ENCODE data around the gene CCDC57.

The CCDC57 gene

DNA sequence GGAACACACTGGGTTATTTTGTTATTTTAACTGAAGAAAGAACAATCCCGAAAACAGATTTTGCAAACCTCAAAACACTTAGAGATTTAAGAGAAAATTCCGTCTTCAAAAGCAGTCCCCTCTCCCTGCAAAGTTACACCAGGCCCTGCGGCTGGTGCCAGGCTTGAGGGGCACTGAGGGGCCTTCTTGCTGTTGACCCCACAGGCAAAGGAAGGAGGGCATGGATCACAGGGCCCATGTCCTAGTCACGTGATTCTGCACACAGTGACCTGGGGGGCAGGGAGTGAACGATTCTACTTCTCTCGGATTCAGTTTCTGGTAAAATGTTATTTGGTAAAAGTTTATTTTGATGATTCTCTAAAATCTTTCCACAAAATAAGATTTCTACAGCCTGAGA is 59.3 kb downstream of the CCDC57 start:
- H3K4me3 ChIP-seq (ENCODE audit: low read depth, low read length), result no peak overlapping the region
- TF ChIP-seq, protein P1, sequence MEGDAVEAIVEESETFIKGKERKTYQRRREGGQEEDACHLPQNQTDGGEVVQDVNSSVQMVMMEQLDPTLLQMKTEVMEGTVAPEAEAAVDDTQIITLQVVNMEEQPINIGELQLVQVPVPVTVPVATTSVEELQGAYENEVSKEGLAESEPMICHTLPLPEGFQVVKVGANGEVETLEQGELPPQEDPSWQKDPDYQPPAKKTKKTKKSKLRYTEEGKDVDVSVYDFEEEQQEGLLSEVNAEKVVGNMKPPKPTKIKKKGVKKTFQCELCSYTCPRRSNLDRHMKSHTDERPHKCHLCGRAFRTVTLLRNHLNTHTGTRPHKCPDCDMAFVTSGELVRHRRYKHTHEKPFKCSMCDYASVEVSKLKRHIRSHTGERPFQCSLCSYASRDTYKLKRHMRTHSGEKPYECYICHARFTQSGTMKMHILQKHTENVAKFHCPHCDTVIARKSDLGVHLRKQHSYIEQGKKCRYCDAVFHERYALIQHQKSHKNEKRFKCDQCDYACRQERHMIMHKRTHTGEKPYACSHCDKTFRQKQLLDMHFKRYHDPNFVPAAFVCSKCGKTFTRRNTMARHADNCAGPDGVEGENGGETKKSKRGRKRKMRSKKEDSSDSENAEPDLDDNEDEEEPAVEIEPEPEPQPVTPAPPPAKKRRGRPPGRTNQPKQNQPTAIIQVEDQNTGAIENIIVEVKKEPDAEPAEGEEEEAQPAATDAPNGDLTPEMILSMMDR (IDR thresholded peaks at IDR 0.05; ENCODE audit: low read depth, low read length), result no peak

DNA sequence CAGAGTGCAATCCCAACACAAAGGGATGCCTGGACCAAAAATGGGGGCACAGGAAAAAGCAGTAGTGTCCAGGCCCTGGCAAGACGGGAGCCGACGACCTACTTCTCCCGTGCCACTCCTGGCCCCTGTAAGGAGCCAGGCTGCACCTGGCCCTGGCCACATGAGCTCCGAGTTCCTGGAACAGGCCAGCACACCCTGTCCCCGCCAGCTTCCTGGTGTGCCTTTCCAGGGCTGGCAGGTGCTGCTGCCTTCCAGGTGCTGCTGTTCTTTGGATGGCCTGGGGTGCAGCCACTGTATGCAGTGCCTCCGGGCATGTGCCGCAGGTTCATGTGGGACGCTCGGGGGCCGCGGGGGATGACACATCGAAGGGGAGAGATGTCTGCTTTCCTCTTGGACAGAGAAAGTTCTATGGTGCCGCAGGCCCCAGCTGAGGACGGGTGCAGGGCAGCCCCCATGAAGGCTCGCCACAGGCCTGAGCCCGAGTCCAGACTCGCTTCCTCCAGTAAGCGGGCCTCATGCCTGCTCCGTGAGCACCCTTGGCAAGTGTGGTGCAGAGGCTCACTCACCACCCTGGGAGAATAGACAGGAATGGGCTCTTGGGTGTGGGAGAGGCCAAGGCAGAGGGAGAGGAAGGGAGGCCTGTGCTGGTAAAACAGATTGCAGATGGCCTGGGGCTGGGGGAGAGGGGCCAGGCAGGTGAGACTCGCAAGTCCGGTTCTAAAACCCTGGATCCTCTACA is 59.9 kb downstream of the CCDC57 start:
- no peak overlapping the region for H3K4me3 ChIP-seq (ENCODE audit: low read depth, low read length)
- TF ChIP-seq, protein P1 (IDR thresholded peaks at IDR 0.05; ENCODE audit: low read depth, low read length), result no peak

DNA sequence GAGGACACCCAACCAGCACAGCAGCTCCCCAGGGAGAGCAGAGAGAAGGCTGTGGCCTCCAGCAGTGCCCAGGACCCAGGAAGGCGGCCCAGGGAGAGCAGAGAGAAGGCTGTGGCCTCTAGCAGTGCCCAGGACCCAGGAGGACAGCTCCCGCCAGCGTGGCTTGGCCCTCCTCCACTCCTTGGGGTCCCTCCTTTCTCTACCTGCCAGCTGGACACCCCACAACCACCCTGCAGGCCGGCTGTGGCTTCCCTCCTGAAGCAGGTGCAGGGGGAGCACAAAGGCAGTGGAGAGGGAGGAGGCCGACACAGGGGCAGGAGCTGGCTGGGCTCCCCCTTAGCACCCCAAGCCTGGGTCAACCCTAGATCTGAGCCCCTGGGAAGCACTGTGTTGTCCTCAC is 60.5 kb downstream of the CCDC57 start:
- TF ChIP-seq, protein P1 (IDR thresholded peaks at IDR 0.05; ENCODE audit: low read depth, low read length), result no peak
- no peak overlapping the region for H3K4me3 ChIP-seq (ENCODE audit: low read depth, low read length)

DNA sequence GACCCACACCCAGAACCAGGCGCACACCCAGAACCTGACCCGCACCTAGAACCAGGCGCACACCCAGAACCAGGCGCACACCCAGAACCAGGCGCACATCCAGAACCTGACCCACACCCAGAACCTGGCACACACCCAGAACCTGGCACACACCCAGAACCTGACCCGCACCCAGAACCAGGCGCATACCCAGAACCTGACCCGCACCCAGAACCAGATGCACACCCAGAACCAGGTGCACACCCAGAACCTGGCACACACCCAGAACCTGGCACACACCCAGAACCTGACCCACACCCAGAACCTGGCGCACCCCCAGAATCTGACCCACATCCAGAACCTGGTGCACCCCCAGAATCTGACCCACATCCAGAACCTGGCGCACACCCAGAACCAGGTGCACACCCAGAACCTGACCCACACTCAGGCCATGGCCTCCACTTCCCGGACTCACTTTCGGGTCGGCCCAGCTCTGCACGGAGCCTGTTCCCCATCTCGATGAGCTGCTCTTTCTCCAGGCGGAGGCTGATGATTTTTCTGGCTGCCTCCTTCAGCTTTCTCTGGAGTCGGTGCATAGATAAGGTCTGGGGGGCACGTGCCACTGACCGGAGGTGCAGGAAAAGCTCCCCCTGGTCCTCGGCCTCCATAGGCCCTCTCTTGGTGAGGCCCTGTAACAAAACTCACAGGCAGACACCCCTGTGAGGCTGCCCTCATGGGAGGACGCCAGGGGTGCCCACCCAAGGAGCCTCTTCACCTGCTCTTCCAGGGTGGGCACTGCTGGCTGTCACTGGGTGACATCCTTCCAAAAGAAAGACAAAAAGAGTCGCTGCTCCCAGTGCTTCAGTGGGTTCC is 61.3 kb downstream of the CCDC57 start:
- H3K4me3 ChIP-seq (ENCODE audit: low read depth, low read length), result no peak overlapping the region
- TF ChIP-seq, protein P1 (IDR thresholded peaks at IDR 0.05; ENCODE audit: low read depth, low read length), result no peak

DNA sequence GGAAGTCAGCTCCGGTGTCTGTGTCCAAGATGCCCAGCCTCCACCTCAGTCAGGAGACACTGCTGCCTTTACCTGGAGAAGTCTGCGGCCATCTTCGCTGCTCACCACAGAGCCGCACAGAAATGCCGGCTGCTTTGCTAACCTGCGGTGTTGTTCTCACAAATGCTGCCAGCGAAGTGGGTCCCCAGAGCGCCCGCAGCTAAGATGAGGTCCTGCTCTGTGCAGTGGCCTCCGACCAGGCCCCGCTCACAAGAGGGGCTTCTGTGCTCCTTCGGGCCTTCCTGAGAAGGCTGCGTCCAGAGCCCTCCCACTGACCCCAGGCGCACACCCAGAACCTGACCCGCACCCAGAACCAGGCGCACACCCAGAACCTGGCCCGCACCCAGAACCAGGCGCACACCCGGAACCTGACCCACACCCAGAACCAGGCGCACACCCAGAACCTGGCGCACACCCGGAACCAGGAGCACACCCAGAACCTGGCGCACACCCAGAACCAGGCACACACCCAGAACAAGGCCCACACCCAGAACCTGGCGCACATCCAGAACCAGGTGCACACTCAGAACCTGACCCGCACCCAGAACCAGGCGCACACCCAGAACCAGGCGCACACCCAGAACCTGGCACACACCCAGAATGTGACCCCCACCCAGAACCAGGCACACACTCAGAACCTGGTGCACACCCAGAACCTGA is 63.1 kb downstream of the CCDC57 start:
- TF ChIP-seq, protein P1 (IDR thresholded peaks at IDR 0.05; ENCODE audit: low read depth, low read length), result no peak
- H3K4me3 ChIP-seq (ENCODE audit: low read depth, low read length), result no peak overlapping the region

DNA sequence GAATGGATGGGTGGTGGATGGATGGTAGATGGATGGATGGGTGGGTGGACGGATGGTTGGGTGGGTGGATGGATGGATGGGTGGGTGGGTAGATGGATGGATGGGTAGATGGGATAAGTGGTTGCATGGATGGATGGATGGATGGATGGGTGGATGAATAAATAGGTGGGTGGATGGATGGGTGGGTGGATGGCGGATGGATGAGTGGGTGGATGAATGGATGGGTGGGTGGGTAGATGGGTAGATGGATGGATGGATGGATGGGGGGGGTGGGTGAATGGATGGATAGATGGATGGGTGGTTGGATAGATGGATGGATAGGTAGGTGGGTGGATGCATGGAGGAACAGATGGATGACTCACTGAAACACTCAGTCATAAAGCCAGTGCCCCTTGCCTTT is 63.6 kb downstream of the CCDC57 start:
- no peak overlapping the region for H3K4me3 ChIP-seq (ENCODE audit: low read depth, low read length)
- TF ChIP-seq, protein P1 (IDR thresholded peaks at IDR 0.05; ENCODE audit: low read depth, low read length), result no peak

Data from WI38 (cell line).